ENCODE data around the gene MYO1D.

Gene MYO1D

GRCh38 chr17:32622540-32622939, 254.4 kb downstream of the MYO1D start:
- no peak for DNase-seq (ENCODE audit: low read depth)

GRCh38 chr17:32621612-32622312, 255.2 kb downstream of the MYO1D start:
- DNase-seq (ENCODE audit: low read depth), result peak; percentile 11

GRCh38 chr17:32615326-32615725, 261.6 kb downstream of the MYO1D start:
- no peak for DNase-seq (ENCODE audit: low read depth)

- DNase-seq (ENCODE audit: low read depth), result no peak
These were observed 266.0 kb downstream of the MYO1D start for GRCh38 chr17:32610943-32611342.

- no peak for DNase-seq (ENCODE audit: low read depth)
These were observed 266.9 kb downstream of the MYO1D start for GRCh38 chr17:32609884-32610650.

GRCh38 chr17:32609085-32609484, 267.8 kb downstream of the MYO1D start:
- DNase-seq (ENCODE audit: low read depth), result peak; percentile 51

- DNase-seq (ENCODE audit: low read depth), result no peak
These were observed 268.7 kb downstream of the MYO1D start for GRCh38 chr17:32608267-32608666.

- no peak for DNase-seq (ENCODE audit: low read depth)
These were observed 272.0 kb downstream of the MYO1D start for GRCh38 chr17:32604966-32605365.

GRCh38 chr17:32602396-32602795, 274.5 kb downstream of the MYO1D start:
- no peak for DNase-seq (ENCODE audit: low read depth)

- DNase-seq (ENCODE audit: low read depth), result no peak
These were observed 275.1 kb downstream of the MYO1D start for GRCh38 chr17:32601866-32602265.

GRCh38 chr17:32596628-32597027, 280.3 kb downstream of the MYO1D start:
- peak; percentile 55 for DNase-seq (ENCODE audit: low read depth)

- DNase-seq (ENCODE audit: low read depth), result no peak
These were observed 280.7 kb downstream of the MYO1D start for GRCh38 chr17:32596206-32596605.

- DNase-seq (ENCODE audit: low read depth), result peak; percentile 33
These were observed 283.9 kb downstream of the MYO1D start for GRCh38 chr17:32593003-32593402.

GRCh38 chr17:32591405-32591804, 285.5 kb downstream of the MYO1D start:
- no peak for DNase-seq (ENCODE audit: low read depth)

GRCh38 chr17:32590974-32591373, 285.9 kb downstream of the MYO1D start:
- no peak for DNase-seq (ENCODE audit: low read depth)

GRCh38 chr17:32588982-32589381, 287.9 kb downstream of the MYO1D start:
- peak; percentile 23 for DNase-seq (ENCODE audit: low read depth)

- no peak for DNase-seq (ENCODE audit: low read depth)
These were observed 288.8 kb downstream of the MYO1D start for GRCh38 chr17:32588135-32588534.

GRCh38 chr17:32586666-32587065, 290.3 kb downstream of the MYO1D start:
- DNase-seq (ENCODE audit: low read depth), result peak; percentile 70

- no peak for DNase-seq (ENCODE audit: low read depth)
These were observed 292.1 kb downstream of the MYO1D start for GRCh38 chr17:32584792-32585191.

- no peak for DNase-seq (ENCODE audit: low read depth)
These were observed 293.9 kb downstream of the MYO1D start for GRCh38 chr17:32583053-32583452.

- no peak for DNase-seq (ENCODE audit: low read depth)
These were observed 301.1 kb downstream of the MYO1D start for GRCh38 chr17:32575852-32576251.

- DNase-seq (ENCODE audit: low read depth), result no peak
These were observed 306.9 kb downstream of the MYO1D start for GRCh38 chr17:32570081-32570396.

- DNase-seq (ENCODE audit: low read depth), result peak; percentile 32
These were observed 307.5 kb downstream of the MYO1D start for GRCh38 chr17:32569171-32570080.
